AG04450 (cell line): Measurements from ENCODE around the gene ATG4C. TPM values are rescaled to one million over a fixed set of nuclear protein-coding genes. Genes with fewer than 3 reads are reported as not detected.

Source experiments
- CTCF ChIA-PET: fragments of 300-600, 350-600 bp; formaldehyde crosslinking; extraction: SDS; loops from one replicate; lab custom pipeline; 2022; ENCODE audit warnings: antibody characterized with exemption, inconsistent platforms; lab: Charles Lee
- POLR2A ChIA-PET: fragments of 350-600 bp; formaldehyde crosslinking; extraction: SDS; loops from one replicate; lab custom pipeline; 2021; ENCODE audit warnings: antibody characterized with exemption, inconsistent platforms; lab: Yijun Ruan, JAX
- DNase-seq: peaks from one replicate; pipeline ENCODE4 v3.0.0-alpha.2; 2011; ENCODE audit warnings: low read depth, low spot score
- H3K27ac ChIP-seq: one replicate; pipeline ENCODE4 v1.5.1; 2012; ENCODE audit warnings: low read depth, low read length, control low read depth
- H3K27me3 ChIP-seq: one replicate; pipeline ENCODE4 v1.6.0; 2012; ENCODE audit warnings: low read length; ENCODE audit not compliant: control insufficient read depth, insufficient read depth
- H3K4me3 ChIP-seq: 2 replicates; pipeline ENCODE4 v1.5.1; 2011; ENCODE audit warnings: mild to moderate bottlenecking, low read depth, low read length, control low read depth
- H3K9me3 ChIP-seq: 2 replicates; pipeline ENCODE4 v1.5.1; 2012; ENCODE audit warnings: low read length; ENCODE audit not compliant: control insufficient read depth, insufficient read depth
- polyA plus RNA-seq: library from polyadenylated mRNA; depleted of rRNA; stranded (reverse); fragments of >200 nt; gene quantifications from 2 replicates; pipeline ENCODE4 v1.2.3, GENCODE V29; 2011
- TF ChIP-seq, protein P1 (sequence below): IDR thresholded peaks from 2 replicates; pipeline ENCODE4 v1.5.1; 2011; ENCODE audit warnings: low read depth, low read length, control low read depth, inconsistent platforms

The ATG4C gene
- polyA plus RNA-seq, 1 experiment: 12.0 TPM

DNA sequence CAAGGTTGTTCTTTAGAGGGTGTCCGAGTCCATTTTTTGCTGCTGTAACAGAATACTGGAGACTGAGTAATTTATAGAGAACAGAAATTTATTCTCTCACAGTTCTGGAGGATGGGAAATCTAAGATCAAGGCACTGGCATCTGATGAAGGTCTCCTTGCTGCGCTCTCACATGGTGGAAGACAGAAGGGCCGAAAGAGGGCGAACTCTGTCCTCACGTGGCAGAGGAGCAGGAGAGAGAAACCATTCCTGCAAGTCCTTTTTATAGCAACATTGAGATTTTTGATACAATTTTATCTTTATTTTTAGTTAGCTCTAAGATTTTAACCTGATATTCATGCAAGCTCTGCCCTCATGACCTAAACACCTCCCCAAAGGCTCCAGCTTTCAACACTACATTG lies 48.3 kb downstream of the ATG4C start:
- Histone ChIP-seq H3K27me3 (no peaks in the 10 kb centered on the region), H3K4me3 (no peak overlapping the region), H3K9me3 (no peaks in the 10 kb centered on the region), H3K27ac (no peak overlapping the region)
- CTCF ChIA-PET: interaction anchor here (3.7 kb wide), 1 partner anchor 9 kb away, joined by 34 read pairs; no protein-coding TSS in a partner anchor
- TF ChIP-seq, protein P1, sequence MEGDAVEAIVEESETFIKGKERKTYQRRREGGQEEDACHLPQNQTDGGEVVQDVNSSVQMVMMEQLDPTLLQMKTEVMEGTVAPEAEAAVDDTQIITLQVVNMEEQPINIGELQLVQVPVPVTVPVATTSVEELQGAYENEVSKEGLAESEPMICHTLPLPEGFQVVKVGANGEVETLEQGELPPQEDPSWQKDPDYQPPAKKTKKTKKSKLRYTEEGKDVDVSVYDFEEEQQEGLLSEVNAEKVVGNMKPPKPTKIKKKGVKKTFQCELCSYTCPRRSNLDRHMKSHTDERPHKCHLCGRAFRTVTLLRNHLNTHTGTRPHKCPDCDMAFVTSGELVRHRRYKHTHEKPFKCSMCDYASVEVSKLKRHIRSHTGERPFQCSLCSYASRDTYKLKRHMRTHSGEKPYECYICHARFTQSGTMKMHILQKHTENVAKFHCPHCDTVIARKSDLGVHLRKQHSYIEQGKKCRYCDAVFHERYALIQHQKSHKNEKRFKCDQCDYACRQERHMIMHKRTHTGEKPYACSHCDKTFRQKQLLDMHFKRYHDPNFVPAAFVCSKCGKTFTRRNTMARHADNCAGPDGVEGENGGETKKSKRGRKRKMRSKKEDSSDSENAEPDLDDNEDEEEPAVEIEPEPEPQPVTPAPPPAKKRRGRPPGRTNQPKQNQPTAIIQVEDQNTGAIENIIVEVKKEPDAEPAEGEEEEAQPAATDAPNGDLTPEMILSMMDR: no peak
- DNase-seq: no peak
- POLR2A ChIA-PET: no interaction called here

DNA sequence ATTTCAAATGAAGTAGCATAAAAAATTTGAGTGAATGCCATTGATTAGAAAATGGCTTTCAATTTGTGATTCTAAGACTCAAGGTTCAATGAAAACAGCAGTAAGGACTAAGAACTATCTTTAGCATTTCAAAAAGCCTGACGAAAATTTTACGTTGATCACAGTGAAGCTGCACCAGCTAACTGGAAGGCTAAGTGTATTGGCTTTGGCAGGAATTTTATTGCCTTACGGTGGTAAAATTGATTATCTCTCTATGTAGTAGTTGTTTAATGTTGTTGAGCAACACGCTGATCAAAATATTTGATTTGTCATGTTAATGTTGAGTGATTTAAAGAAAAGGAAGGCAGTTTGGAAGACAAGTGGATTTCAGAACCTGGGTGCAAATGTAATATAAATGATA lies 49.6 kb downstream of the ATG4C start:
- Histone ChIP-seq H3K27me3 (no peaks in the 10 kb centered on the region), H3K9me3 (no peaks in the 10 kb centered on the region), H3K4me3 (no peak overlapping the region), H3K27ac (no peak overlapping the region)
- DNase-seq: no peak
- ChIA-PET POLR2A (no interaction called here), CTCF (interaction anchor here (3.7 kb wide), 1 partner anchor 8 kb away, joined by 34 read pairs; no protein-coding TSS in a partner anchor)
- TF ChIP-seq, protein P1: no peak

DNA sequence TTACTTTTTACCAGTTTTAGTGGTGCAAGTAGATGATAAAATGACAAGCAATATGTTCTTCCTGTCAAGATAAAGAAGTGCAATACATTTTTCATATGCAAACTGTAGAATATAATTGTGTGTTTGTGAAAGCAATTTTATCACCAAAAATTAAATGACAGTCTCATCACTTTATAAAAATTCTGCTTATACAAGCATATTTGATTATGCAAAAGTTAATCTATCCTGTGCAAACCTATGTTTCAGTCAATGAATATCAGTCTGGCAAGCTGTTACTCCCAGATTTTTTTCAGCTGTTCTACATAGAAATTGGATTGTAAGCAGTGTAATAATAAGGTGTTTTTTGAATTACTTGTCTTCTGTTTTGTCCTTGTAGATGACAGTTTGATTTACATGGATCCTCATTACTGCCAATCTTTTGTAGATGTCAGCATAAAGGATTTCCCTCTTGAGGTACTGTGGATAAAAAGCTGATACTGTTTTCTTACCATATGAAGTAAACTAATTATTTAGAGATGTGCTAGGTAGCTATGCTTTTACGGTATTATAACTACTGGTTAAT lies 50.5 kb downstream of the ATG4C start:
- CTCF ChIA-PET: interaction anchor here (0.6 to 1.0 kb wide), 2 partner anchors 304 to 315 kb away, joined by 3 to 4 read pairs; no protein-coding TSS in a partner anchor
- POLR2A ChIA-PET: no interaction called here
- H3K4me3 ChIP-seq: no peak overlapping the region
- no peak for DNase-seq
- H3K27ac ChIP-seq: no peak overlapping the region
- no peaks in the 10 kb centered on the region for H3K27me3 ChIP-seq
- TF ChIP-seq, protein P1: no peak
- no peaks in the 10 kb centered on the region for H3K9me3 ChIP-seq

DNA sequence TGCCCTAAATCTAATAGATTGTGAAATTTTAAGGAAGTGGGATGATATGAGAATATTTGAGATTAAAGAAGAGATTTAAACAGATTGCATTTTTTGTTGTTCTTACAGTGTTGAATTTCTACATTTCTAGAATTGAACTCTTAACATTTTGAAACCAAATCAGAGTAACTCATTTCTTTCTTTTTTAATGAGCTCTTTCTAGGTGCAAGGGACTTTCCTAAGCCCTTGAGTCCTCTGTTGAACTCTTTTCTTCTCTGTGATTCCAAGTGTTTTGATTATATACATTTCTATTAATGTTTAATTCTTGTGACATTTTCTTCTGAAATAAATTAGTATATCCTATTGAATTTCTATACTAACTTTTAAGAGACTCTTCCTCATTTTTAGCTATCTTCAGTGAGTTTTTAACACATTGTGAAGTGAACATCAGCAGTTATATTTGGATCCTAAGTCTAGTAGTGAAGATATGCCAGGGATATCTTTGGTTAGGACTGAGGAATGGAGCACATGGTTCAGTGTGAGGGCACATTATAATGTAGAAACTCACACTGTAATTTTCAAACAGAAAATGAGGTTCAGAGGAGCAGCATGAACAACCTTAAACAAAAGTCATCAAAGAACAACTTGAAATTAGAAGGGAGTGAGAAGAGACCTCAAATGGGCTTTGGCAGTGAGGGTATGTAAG lies 53.1 kb downstream of the ATG4C start:
- H3K27me3 ChIP-seq: no peaks in the 10 kb centered on the region
- TF ChIP-seq, protein P1: no peak
- no peak for DNase-seq
- CTCF ChIA-PET: interaction anchor here (1.2 kb wide), 1 partner anchor 69 kb away, joined by 4 read pairs; no protein-coding TSS in a partner anchor
- no peak overlapping the region for H3K27ac ChIP-seq
- no peaks in the 10 kb centered on the region for H3K9me3 ChIP-seq
- no peak overlapping the region for H3K4me3 ChIP-seq
- POLR2A ChIA-PET: no interaction called here

DNA sequence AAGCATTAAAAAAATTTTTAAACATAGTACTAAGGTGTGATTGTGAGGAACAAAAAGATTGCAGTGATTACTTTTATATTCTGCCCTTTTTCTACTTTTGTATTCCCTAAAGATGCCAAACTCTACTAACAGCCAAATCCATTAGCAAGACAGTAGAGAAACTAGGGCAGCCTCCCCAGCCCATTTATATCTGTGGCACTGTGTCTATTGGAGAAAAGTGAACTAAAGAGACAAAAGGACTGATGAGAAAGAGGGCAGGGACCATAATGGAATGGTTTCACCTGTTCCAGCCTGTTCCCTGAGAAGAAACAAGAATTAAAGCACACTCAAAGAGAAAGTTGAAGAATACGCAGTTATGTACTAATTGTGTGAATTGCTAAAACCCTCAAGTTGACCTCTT lies 56.6 kb downstream of the ATG4C start:
- no peak for DNase-seq
- Histone ChIP-seq H3K27ac (no peak overlapping the region), H3K27me3 (no peaks in the 10 kb centered on the region), H3K9me3 (no peaks in the 10 kb centered on the region), H3K4me3 (no peak overlapping the region)
- TF ChIP-seq, protein P1: no peak
- CTCF ChIA-PET: interaction anchor here (0.8 to 3.0 kb wide), 9 partner anchors 9 to 1406 kb away, joined by 3 to 52 read pairs (median 5); no protein-coding TSS in a partner anchor
- POLR2A ChIA-PET: no interaction called here
